Activated CD4-positive, CD25-positive, alpha-beta regulatory T cell (primary cell): ENCODE results near the gene PLEKHA5.
"Not testable (repeated sequence)": the region's sequence is repeated elsewhere in the genome, so short reads cannot be mapped to it uniquely, and the experiment has no call there.

Experiments
- DNase-seq, 4 experiments: peaks; one replicate each; lab custom pipeline; 2025; lab: John Stamatoyannopoulos, UW

The PLEKHA5 gene

DNA sequence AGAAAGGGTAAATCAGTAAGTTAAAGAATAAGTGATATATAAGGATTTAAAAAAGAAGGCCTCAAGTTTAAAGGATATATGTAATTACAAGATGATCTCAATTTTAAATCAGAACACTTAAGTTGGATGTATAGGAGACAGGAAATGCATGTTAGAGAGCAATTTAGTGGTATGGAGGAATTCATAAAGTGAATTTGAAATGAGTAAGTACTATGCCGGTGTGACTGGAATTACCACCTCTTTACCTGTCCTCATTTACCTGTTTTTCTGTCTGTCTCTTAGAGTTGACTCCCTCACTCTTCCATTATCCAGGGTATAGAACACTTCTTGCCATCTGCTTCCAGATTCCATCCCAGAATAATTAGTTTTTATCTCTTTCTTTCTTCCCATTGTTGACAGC, 73.5 kb downstream of the PLEKHA5 start:
- no peak for DNase-seq

GRCh38 chr12:19203539-19204506, 74.3 kb downstream of the PLEKHA5 start:
- DNase-seq, result no peak

DNA sequence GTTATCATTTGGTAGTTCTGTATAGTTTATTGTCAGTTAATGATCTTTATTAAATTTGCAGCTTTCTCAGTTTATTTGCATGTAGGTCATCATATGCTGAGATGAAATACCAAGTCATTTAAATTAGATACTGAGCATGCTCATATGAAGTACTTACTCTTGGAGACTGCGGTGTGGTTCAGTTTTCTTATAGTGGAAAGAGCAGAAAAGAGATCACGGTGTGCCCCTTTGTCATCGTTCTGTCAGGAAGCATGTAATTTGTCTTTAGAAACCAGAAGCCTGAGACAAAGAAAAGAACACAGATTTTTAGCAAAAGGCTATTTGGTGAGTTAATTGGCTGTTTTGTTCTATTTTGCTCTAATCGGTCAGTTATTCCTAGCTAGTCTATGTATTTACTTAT, 75.6 kb downstream of the PLEKHA5 start:
- DNase-seq, result no peak

DNA sequence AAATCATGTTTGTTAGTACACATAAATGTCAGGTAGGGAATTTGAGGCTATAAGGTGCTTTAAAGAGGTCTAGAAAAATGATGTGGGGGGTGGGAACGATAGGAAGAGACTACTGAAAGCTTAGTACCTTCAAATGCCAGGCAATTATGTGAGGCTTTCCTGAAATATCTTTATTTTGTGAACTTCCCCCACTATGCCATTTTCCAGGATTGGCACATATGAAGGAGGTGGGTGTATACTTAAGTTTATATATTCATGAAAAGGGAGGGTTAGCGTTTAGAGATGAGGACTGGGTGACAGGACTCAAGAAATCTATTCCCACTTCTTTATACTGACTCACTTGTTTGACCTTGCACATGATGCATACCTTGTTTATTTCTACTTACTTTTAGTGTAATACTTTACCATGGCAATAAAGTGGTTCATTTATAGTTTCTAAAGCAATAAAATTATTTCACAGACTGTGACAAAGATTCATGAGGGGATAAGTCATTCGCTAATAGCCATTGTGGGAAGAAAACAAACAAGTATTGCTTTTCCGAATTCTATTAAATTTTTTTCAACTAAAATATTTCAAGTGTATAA, 77.1 kb downstream of the PLEKHA5 start:
- DNase-seq, result no peak

DNA sequence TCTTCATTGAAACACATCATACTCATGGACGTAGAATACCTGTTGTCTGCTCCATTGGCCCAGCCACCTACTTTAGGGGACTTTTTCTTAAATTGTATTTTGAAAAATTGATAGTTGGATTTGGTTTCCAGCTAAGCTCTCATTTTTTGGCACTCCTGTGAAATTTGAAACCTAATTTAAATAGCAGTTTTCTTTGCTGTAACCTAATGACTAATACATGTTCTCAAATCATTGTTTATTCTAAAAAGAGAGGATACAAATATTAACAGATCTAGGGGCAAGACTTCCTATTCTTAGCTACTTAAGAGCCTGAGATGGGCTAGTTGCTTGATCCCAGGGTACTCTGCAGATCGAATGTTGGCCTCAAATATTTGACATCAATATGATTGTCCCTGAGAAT, 78.9 kb downstream of the PLEKHA5 start:
- no peak for DNase-seq

- no peak for DNase-seq
Observed at GRCh38 chr12:19209661-19210060, 80.1 kb downstream of the PLEKHA5 start.

- DNase-seq, result no peak
Observed at GRCh38 chr12:19211802-19212201, 82.3 kb downstream of the PLEKHA5 start.

- no peak for DNase-seq
Observed at GRCh38 chr12:19212245-19212644, 82.7 kb downstream of the PLEKHA5 start.

DNA sequence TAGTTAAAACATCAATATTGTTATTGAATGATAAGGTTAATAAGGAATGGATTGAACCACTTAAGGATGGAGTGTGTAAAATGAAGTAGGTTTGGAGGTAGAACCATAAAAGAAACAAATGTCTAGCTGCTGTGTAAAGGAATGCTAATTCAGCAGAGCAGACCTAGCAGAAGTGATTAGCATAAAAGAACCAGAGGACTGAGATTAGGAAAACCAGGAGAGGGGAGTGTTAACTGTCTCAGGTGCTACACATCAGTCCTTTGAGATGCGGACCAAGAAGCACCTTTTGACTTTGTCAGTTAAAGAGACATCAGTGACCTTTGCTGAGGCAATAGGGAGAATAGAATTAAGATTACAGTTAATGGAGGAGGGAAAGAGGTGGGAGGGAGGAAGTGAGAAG, 84.5 kb downstream of the PLEKHA5 start:
- DNase-seq, result no peak

GRCh38 chr12:19215115-19215514, 85.6 kb downstream of the PLEKHA5 start:
- no peak for DNase-seq

- DNase-seq, result no peak
Observed at GRCh38 chr12:19217446-19217845, 87.9 kb downstream of the PLEKHA5 start.

DNA sequence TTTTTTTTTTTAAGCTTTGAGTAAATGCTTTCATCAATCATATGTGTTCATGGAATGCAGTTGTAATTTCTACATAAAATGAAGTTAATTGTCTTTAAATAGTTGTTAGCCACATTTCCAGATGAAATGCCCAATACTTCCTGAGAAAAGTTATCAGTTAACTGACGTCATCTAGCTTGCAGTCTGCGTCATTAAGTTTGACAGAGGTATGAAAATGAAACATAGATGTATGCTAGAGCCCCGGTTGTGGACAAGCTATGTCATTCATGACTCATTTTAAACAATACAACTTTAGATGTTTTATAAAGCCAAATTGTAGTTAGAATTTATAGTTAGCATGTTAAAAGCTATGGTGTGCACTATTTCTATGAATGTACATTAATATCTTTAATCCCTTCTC, 90.7 kb downstream of the PLEKHA5 start:
- DNase-seq, result no peak

GRCh38 chr12:19220852-19221466, 91.4 kb downstream of the PLEKHA5 start:
- no peak for DNase-seq

DNA sequence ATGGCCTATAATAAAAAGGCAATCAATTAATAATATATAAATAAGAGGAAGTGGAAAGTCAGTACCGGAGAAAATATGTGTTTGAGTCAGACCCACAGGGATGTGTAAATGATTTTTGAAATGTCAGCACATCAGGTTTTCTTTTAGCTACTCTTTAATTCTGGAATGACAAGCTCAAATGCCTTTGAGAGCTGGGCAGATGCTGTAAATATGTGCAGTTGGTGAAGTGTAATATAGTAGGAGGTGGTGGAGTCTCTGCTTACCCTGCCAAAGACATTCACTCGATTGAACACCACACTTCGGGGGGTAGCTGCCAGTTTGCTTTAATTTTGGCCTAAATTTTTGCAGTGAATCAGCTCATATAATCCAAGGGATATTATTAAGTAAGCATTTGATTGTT, 93.0 kb downstream of the PLEKHA5 start:
- no peak for DNase-seq

DNA sequence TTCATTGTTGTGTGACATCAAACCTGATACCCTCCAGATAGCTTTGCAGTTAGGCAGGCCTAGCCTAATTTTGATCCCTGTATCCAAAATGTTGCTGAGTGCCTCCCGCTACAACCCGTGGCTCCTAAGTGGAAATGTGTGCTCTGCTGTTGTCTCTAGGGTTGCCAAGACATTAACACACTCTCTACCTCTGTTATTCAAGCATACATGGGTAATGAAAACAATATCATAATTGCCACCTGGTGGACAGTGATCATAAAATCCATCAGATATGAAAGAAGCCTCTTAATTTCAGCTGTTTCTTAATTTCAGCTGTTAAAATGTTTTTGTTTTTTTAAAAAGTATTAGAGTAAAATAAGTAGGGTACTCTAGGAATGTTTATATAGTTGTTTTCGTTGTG, 93.5 kb downstream of the PLEKHA5 start:
- no peak for DNase-seq

DNA sequence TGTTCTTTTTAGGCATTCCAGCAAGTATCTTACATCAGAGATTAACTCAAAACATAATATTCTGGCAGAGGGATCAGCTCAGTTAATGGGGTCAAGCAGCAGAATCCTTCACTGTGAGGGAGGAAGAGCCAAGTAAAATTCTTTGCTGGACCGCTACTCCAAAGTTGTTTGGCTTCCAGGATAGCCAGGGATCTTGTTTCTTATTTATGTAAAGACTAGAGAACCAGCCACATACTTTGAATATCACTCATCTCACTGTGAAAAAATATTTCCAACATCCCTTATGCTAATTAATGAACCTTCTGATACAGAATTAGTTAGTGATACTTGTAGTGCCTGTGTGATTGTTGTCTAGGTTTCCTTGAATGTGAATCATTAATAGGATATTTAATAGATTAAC, 94.2 kb downstream of the PLEKHA5 start:
- DNase-seq, result no peak

- DNase-seq, result no peak
Observed at GRCh38 chr12:19224746-19225145, 95.2 kb downstream of the PLEKHA5 start.

DNA sequence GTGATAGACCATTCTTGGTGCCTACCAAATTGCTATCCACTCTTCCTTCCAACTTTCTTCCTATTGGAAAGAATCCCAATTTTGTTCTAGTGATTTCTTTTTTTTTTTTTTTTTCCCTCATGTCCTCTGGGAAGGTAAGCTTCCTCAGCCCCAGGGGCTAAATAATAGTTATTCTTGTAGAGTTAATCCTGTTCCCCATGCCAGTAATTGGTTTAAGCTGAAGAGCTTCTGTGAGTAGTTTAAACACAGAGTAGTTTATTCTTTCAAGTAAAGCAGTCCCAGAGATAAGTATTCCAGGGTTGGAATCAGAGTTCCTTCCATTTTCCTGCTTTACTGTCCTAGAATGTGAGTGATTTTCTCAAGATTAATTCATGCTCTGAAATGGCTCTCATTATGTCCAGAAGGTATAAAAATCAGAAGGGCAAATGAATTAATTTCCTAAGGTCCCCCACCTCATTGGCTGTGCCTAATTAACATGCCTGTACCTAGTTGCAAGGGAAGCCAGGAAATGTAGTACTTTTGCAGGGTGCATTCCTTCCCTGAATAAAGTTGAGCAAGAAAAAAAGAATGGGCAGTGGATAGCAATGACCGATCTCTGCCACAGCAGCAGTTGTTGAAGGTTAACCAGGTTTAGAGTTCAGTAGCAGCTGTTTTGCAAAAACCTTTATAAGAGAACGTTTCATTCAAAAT, 97.8 kb downstream of the PLEKHA5 start:
- no peak for DNase-seq

GRCh38 chr12:19227880-19228210, 98.3 kb downstream of the PLEKHA5 start:
- DNase-seq, result no peak

GRCh38 chr12:19229021-19229420, 99.5 kb downstream of the PLEKHA5 start:
- not testable (repeated sequence) for DNase-seq

- DNase-seq, result no peak
Observed at GRCh38 chr12:19230299-19230866, 100.8 kb downstream of the PLEKHA5 start.

- DNase-seq, result no peak
Observed at GRCh38 chr12:19230896-19231295, 101.4 kb downstream of the PLEKHA5 start.
